Endothelial cell of umbilical vein (primary cell): ENCODE measurements around the gene DRC1. TPM values are rescaled to one million over a fixed set of nuclear protein-coding genes. Genes with fewer than 3 reads are reported as not detected.
A peak's percentile ranks its signal among the peaks of the same experiment; 100 is the strongest.

ENCODE experiments used
- BruUV-seq: library from RNA; stranded (reverse); fragments of 400-500 nt; replicated peaks from 2 replicates; lab custom pipeline; 2021; lab: Mats Ljungman, UMichigan
- CTCF ChIA-PET: fragments of 300-600, 350-600 bp; sonication (Branson Sonifier 250); formaldehyde crosslinking; loops from one replicate; lab custom pipeline; 2021; ENCODE audit warnings: antibody characterized with exemption, inconsistent platforms; lab: Charles Lee
- POLR2A ChIA-PET: fragments of 300-600, 350-600 bp; sonication (Branson Sonifier 250); formaldehyde crosslinking; loops from one replicate; lab custom pipeline; 2021; ENCODE audit warnings: antibody characterized with exemption, inconsistent platforms; lab: Charles Lee
- DNase-seq: peaks from one replicate; pipeline ENCODE4 v3.0.0-alpha.2; 2011; ENCODE audit warnings: low read depth, low spot score
- FAIRE-seq: peaks from 2 replicates; lab custom pipeline; 2011; peaks lifted over from hg19 to GRCh38; lab: Jason Lieb, UNC
- H2AFZ ChIP-seq: 2 replicates; pipeline ENCODE4 v1.6.0; 2012; ENCODE audit warnings: low read depth, low read length, control low read depth, inconsistent platforms
- H3K27ac ChIP-seq: 2 replicates; pipeline ENCODE4 v1.5.1; 2011; ENCODE audit warnings: low read depth, mild to moderate bottlenecking, control low read depth, low read length, moderate library complexity; ENCODE audit not compliant: insufficient read depth
- H3K27me3 ChIP-seq, 2 experiments: 2 replicates each; pipeline versions ENCODE4 v1.6.0 to v1.6.1; 2011; ENCODE audit warnings: low read length in 2 of 2, mixed read lengths in 1 of 2; ENCODE audit not compliant: control insufficient read depth in 2 of 2, insufficient read depth in 2 of 2
- H3K36me3 ChIP-seq, 2 experiments: 2 replicates in 1 of 2; 3 replicates in 1 of 2; pipeline ENCODE4 v1.5.1; 2011; ENCODE audit warnings: low read length in 2 of 2, mild to moderate bottlenecking in 1 of 2, moderate library complexity in 1 of 2; ENCODE audit not compliant: control insufficient read depth in 2 of 2, insufficient read depth in 2 of 2; ENCODE audit errors: extremely low read depth in 1 of 2
- H3K4me1 ChIP-seq: 3 replicates; pipeline ENCODE4 v1.5.1; 2011; ENCODE audit warnings: mild to moderate bottlenecking, low read length; ENCODE audit not compliant: control insufficient read depth, insufficient read depth; ENCODE audit errors: extremely low read depth
- H3K4me2 ChIP-seq: 2 replicates; pipeline ENCODE4 v1.6.1; 2011; ENCODE audit warnings: low read length, control low read depth, mixed read lengths; ENCODE audit not compliant: insufficient read depth
- H3K4me3 ChIP-seq, 3 experiments: fragments of 200-600 bp in 1 of 3; sonication (generic), shearing (Covaris generic) in 1 of 3; replicated peaks in 1 of 3; 2 replicates each; pipeline ENCODE4 v1.5.1; 2011 to 2016; ENCODE audit warnings: control low read depth in 3 of 3, low read length in 3 of 3, mild to moderate bottlenecking in 2 of 3, inconsistent platforms in 1 of 3, low read depth in 1 of 3, moderate library complexity in 1 of 3; ENCODE audit not compliant: insufficient read depth in 1 of 3
- H3K79me2 ChIP-seq: 2 replicates; pipeline ENCODE4 v1.6.0; 2012; ENCODE audit warnings: low read length, inconsistent platforms; ENCODE audit not compliant: control insufficient read depth, insufficient read depth
- H3K9ac ChIP-seq: replicated peaks from 2 replicates; pipeline ENCODE3; 2011; ENCODE audit warnings: low read length, control low read depth; ENCODE audit not compliant: insufficient read depth; ENCODE audit errors: extremely low read depth
- H3K9me1 ChIP-seq: replicated peaks from 3 replicates; pipeline ENCODE4 v1.6.0; 2011; ENCODE audit warnings: mild to moderate bottlenecking, low read length; ENCODE audit not compliant: control insufficient read depth, insufficient read depth; ENCODE audit errors: extremely low read depth
- H3K9me3 ChIP-seq: replicated peaks from 2 replicates; pipeline ENCODE4 v1.5.1; 2012; ENCODE audit warnings: low read length, inconsistent platforms; ENCODE audit not compliant: control insufficient read depth, insufficient read depth
- H4K20me1 ChIP-seq: replicated peaks from 2 replicates; pipeline ENCODE3; 2011; ENCODE audit warnings: mild to moderate bottlenecking, low read length; ENCODE audit not compliant: control insufficient read depth, insufficient read depth; ENCODE audit errors: extremely low read depth
- EZH2 ChIP-seq: IDR thresholded peaks from 2 replicates; pipeline ENCODE4 v1.6.1; 2012; ENCODE audit warnings: borderline replicate concordance, low read depth, mild to moderate bottlenecking, moderate library complexity, low read length, inconsistent platforms; ENCODE audit not compliant: severe bottlenecking
- FOS ChIP-seq: IDR thresholded peaks from 2 replicates; pipeline ENCODE4 v1.6.1; 2011; ENCODE audit warnings: mild to moderate bottlenecking, low read length, moderate library complexity, borderline replicate concordance; ENCODE audit not compliant: insufficient read depth
- GATA2 ChIP-seq: IDR thresholded peaks from 2 replicates; pipeline ENCODE4 v1.7.0; 2011; ENCODE audit warnings: low read depth, mild to moderate bottlenecking, moderate library complexity, mixed read lengths, low read length; ENCODE audit not compliant: insufficient read length, insufficient read depth
- JUN ChIP-seq: IDR thresholded peaks from 2 replicates; pipeline ENCODE4 v1.6.1; 2011; ENCODE audit warnings: borderline replicate concordance, low read depth; ENCODE audit not compliant: insufficient read length, insufficient read depth
- MYC ChIP-seq: IDR thresholded peaks from one replicate; pipeline ENCODE4 v1.6.1; 2011; ENCODE audit warnings: mild to moderate bottlenecking, low read depth, low read length
- POLR2A ChIP-seq: IDR thresholded peaks from 2 replicates; pipeline ENCODE4 v1.6.1; 2012; ENCODE audit warnings: low read depth, mild to moderate bottlenecking, control low read depth, low read length
- POLR2AphosphoS5 ChIP-seq: IDR thresholded peaks from 2 replicates; pipeline ENCODE4 v1.6.1; 2012; ENCODE audit warnings: low read depth, mild to moderate bottlenecking, control low read depth, low read length, moderate library complexity; ENCODE audit not compliant: insufficient read depth
- dilution Hi-C: fragments of 300-500 bp; cut with MboI; formaldehyde crosslinking; loops from one replicate; pipeline ENCODE4 v1.15.0; 2019; ENCODE audit warnings: low sequenced_read_pairs; ENCODE audit not compliant: extremely low pct_ligation_motif_present
- intact Hi-C: fragments of 100-400 bp; cut with micrococcal nuclease; formaldehyde crosslinking; loops from one replicate; pipeline ENCODE4 v1.10.0; 2022
- polyA plus RNA-seq, 4 experiments: library from polyadenylated mRNA; depleted of rRNA in 3 of 4; stranded (reverse) in 3 of 4; unstranded in 1 of 4; fragments of >200 nt; gene quantifications; 2 replicates each; pipeline versions ENCODE4 v1.2.1 to v1.2.3, GENCODE V29; 2011 to 2012; ENCODE audit warnings: missing spikeins in 1 of 4
- total RNA-seq: library from RNA; stranded (reverse); gene quantifications from 2 replicates; pipeline ENCODE4 v1.2.3, GENCODE V29; 2021
- TF ChIP-seq, protein P1 (sequence below): IDR thresholded peaks from 2 replicates; pipeline ENCODE4 v1.6.1; 2011; ENCODE audit not compliant: insufficient read depth, insufficient read length
- TF ChIP-seq, protein P2 (sequence below), 2 donors: IDR thresholded peaks; 1 replicate in 1 of 2; 2 replicates in 1 of 2; pipeline ENCODE4 v1.5.1; 2011; ENCODE audit warnings: low read length in 2 of 2, mild to moderate bottlenecking in 2 of 2, moderate library complexity in 2 of 2, control low read depth in 1 of 2, inconsistent platforms in 1 of 2, low read depth in 1 of 2; ENCODE audit not compliant: insufficient read depth in 1 of 2; ENCODE audit errors: extremely low read depth in 1 of 2

The DRC1 gene
- total and polyA plus RNA-seq, 2 donors (not counting 3 experiments of a cell fraction or from before 2014, with no cell fraction given) = 0.44 TPM; not detected in 1

GRCh38 chr2:26442301-26442700 lies 40.6 kb downstream of the DRC1 start:
- Histone ChIP-seq H3K27me3 (peaks cover 0 to 10% of the 10 kb centered on the region in 2 experiments), H3K4me1 (no peaks in the 10 kb centered on the region), H3K36me3 (no peaks in the 10 kb centered on the region), H3K4me3 (no peak overlapping the region), H3K79me2 (no peaks in the 10 kb centered on the region), H4K20me1 (no peaks in the 10 kb centered on the region), H3K9ac (no peak overlapping the region), H3K9me3 (no peaks in the 10 kb centered on the region), H3K4me2 (no peak overlapping the region), H2AFZ (no peak overlapping the region), H3K27ac (no peak overlapping the region), H3K9me1 (no peaks in the 10 kb centered on the region)
- intact Hi-C loops (no loop called here), dilution Hi-C loops (no loop called here)
- DNase-seq (no peak), FAIRE-seq (no peak)
- CTCF ChIA-PET = interaction anchor here (1.0 to 1.1 kb wide), 2 partner anchors 8 to 9 kb away, joined by 3 read pairs; no protein-coding TSS in a partner anchor
- TF ChIP-seq GATA2 = no peak
- no peak for TF ChIP-seq FOS
- no peak for TF ChIP-seq EZH2
- no peak for TF ChIP-seq POLR2AphosphoS5
- no peak for TF ChIP-seq MYC
- TF ChIP-seq, protein P1, sequence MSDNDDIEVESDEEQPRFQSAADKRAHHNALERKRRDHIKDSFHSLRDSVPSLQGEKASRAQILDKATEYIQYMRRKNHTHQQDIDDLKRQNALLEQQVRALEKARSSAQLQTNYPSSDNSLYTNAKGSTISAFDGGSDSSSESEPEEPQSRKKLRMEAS = no peak
- no peak for TF ChIP-seq POLR2A
- BruUV-seq = no TSS peak
- POLR2A ChIA-PET = no interaction called here

- H4K20me1 ChIP-seq = no peaks in the 10 kb centered on the region
- dilution Hi-C loops (no loop called here), intact Hi-C loops (no loop called here)
- no peaks in the 10 kb centered on the region for H3K9me1 ChIP-seq
- no TSS peak for BruUV-seq
- no peak overlapping the region for H3K9ac ChIP-seq
- H3K27me3 ChIP-seq = peaks cover 0 to 10% of the 10 kb centered on the region in 2 experiments
- H3K4me2 ChIP-seq = no peak overlapping the region
- H3K27ac ChIP-seq = no peak overlapping the region
- no peaks in the 10 kb centered on the region for H3K79me2 ChIP-seq
- no peaks in the 10 kb centered on the region for H3K36me3 ChIP-seq
- FAIRE-seq (peak; percentile 43), DNase-seq (peak; percentile 22)
- H2AFZ ChIP-seq = no peak overlapping the region
- CTCF ChIA-PET = interaction anchor here (1.0 to 1.1 kb wide), 2 partner anchors 8 kb away, joined by 3 read pairs; no protein-coding TSS in a partner anchor
- no peak overlapping the region for H3K4me3 ChIP-seq
- no peaks in the 10 kb centered on the region for H3K9me3 ChIP-seq
- no peaks in the 10 kb centered on the region for H3K4me1 ChIP-seq
- TF ChIP-seq, protein P2, sequence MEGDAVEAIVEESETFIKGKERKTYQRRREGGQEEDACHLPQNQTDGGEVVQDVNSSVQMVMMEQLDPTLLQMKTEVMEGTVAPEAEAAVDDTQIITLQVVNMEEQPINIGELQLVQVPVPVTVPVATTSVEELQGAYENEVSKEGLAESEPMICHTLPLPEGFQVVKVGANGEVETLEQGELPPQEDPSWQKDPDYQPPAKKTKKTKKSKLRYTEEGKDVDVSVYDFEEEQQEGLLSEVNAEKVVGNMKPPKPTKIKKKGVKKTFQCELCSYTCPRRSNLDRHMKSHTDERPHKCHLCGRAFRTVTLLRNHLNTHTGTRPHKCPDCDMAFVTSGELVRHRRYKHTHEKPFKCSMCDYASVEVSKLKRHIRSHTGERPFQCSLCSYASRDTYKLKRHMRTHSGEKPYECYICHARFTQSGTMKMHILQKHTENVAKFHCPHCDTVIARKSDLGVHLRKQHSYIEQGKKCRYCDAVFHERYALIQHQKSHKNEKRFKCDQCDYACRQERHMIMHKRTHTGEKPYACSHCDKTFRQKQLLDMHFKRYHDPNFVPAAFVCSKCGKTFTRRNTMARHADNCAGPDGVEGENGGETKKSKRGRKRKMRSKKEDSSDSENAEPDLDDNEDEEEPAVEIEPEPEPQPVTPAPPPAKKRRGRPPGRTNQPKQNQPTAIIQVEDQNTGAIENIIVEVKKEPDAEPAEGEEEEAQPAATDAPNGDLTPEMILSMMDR (IDR thresholded peaks at IDR 0.05; ENCODE audit: extremely low read depth in 1 of 2, insufficient read depth in 1 of 2, low read depth in 1 of 2, low read length in 2 of 2) = no peak
- TF ChIP-seq JUN (no peak), FOS (no peak), POLR2AphosphoS5 (no peak)
- POLR2A ChIA-PET = no interaction called here
These were observed 41.0 kb downstream of the DRC1 start for GRCh38 chr2:26442707-26443106.
